Keratinocyte (primary cell): Measurements from ENCODE around the gene KLHL29. TPM values are rescaled to one million over a fixed set of nuclear protein-coding genes. Genes with fewer than 3 reads are reported as not detected.

ENCODE experiments used
- DNase-seq: peaks from one replicate; pipeline ENCODE4 v3.0.0-alpha.2; 2011; ENCODE audit warnings: low read depth, missing footprints, low spot score
- FAIRE-seq: peaks from 2 replicates; lab custom pipeline; 2011; peaks lifted over from hg19 to GRCh38; lab: Jason Lieb, UNC
- H2AFZ ChIP-seq: 2 replicates; pipeline ENCODE4 v1.6.0; 2012; ENCODE audit warnings: low read length, control low read depth, inconsistent platforms; ENCODE audit not compliant: control insufficient read depth
- H3K27ac ChIP-seq: 2 replicates; pipeline ENCODE4 v1.5.1; 2011; ENCODE audit warnings: low read length; ENCODE audit not compliant: control insufficient read depth, insufficient read depth
- H3K27me3 ChIP-seq: 3 replicates; pipeline ENCODE4 v1.6.0; 2011; ENCODE audit warnings: low read length; ENCODE audit not compliant: control insufficient read depth, insufficient read depth; ENCODE audit errors: extremely low read depth
- H3K36me3 ChIP-seq, 2 experiments: 2 replicates in 1 of 2; 3 replicates in 1 of 2; pipeline ENCODE4 v1.5.1; 2011; ENCODE audit warnings: low read length in 2 of 2, mild to moderate bottlenecking in 1 of 2; ENCODE audit not compliant: control insufficient read depth in 2 of 2, insufficient read depth in 2 of 2; ENCODE audit errors: extremely low read depth in 1 of 2
- H3K4me1 ChIP-seq: 3 replicates; pipeline ENCODE4 v1.5.1; 2011; ENCODE audit warnings: low read length; ENCODE audit not compliant: control insufficient read depth, insufficient read depth; ENCODE audit errors: extremely low read depth
- H3K4me2 ChIP-seq: 3 replicates; pipeline ENCODE4 v1.6.0; 2011; ENCODE audit warnings: low read depth, low read length; ENCODE audit not compliant: control insufficient read depth, insufficient read depth; ENCODE audit errors: extremely low read depth
- H3K4me3 ChIP-seq, 3 experiments: fragments of 200-600 bp in 1 of 3; sonication (generic) in 1 of 3; 2 replicates in 2 of 3; 3 replicates in 1 of 3; pipeline ENCODE4 v1.5.1; 2011 to 2016; ENCODE audit warnings: low read length in 3 of 3, mild to moderate bottlenecking in 3 of 3, control low read depth in 2 of 3, inconsistent platforms in 1 of 3, low read depth in 1 of 3, mixed read lengths in 1 of 3, mixed run types in 1 of 3, moderate library complexity in 1 of 3; ENCODE audit not compliant: control insufficient read depth in 2 of 3, insufficient read depth in 2 of 3; ENCODE audit errors: extremely low read depth in 1 of 3
- H3K79me2 ChIP-seq: 2 replicates; pipeline ENCODE4 v1.6.0; 2012; ENCODE audit warnings: low read length; ENCODE audit not compliant: control insufficient read depth, insufficient read depth
- H3K9ac ChIP-seq: 3 replicates; pipeline ENCODE4 v1.6.0; 2011; ENCODE audit warnings: low read length; ENCODE audit not compliant: control insufficient read depth, insufficient read depth; ENCODE audit errors: extremely low read depth
- H3K9me1 ChIP-seq: 3 replicates; pipeline ENCODE4 v1.6.0; 2011; ENCODE audit warnings: low read length; ENCODE audit not compliant: control insufficient read depth, insufficient read depth; ENCODE audit errors: extremely low read depth
- H3K9me3 ChIP-seq: 2 replicates; pipeline ENCODE4 v1.5.1; 2012; ENCODE audit warnings: low read depth, low read length; ENCODE audit not compliant: control insufficient read depth
- H4K20me1 ChIP-seq: 3 replicates; pipeline ENCODE4 v1.6.0; 2011; ENCODE audit warnings: low read length; ENCODE audit not compliant: control insufficient read depth, insufficient read depth; ENCODE audit errors: extremely low read depth
- CTCF ChIP-seq, 3 experiments: IDR thresholded peaks in 1 of 3; conservative IDR thresholded peaks in 1 of 3; optimal IDR thresholded peaks in 1 of 3; 2 replicates in 2 of 3; 3 replicates in 1 of 3; pipeline versions ENCODE3 to v1.5.1; 2011; ENCODE audit warnings: low read length in 3 of 3, mild to moderate bottlenecking in 3 of 3, moderate library complexity in 2 of 3, control low read depth in 1 of 3, inconsistent platforms in 1 of 3; ENCODE audit not compliant: insufficient read depth in 2 of 3; ENCODE audit errors: extremely low read depth in 1 of 3
- EZH2 ChIP-seq: IDR thresholded peaks from one replicate; pipeline ENCODE4 v1.6.1; 2012; ENCODE audit warnings: inconsistent platforms, mild to moderate bottlenecking, low read length, moderate library complexity
- dilution Hi-C: fragments of 300-500 bp; cut with MboI; formaldehyde crosslinking; loops from one replicate; pipeline ENCODE4 v1.7.0; 2020; ENCODE audit warnings: low sequenced_read_pairs; ENCODE audit not compliant: extremely low pct_ligation_motif_present
- polyA plus RNA-seq, 5 experiments: library from polyadenylated mRNA; depleted of rRNA in 3 of 5; stranded (reverse) in 3 of 5; stranded (forward) in 1 of 5; unstranded in 1 of 5; fragments of >200 nt; gene quantifications; 1 replicate in 1 of 5; 2 replicates in 3 of 5; 3 replicates in 1 of 5; pipeline versions ENCODE4 v1.2.1 to v1.2.3, GENCODE V29; 2011 to 2012; ENCODE audit warnings: missing spikeins in 2 of 5, low read depth in 1 of 5, low replicate concordance in 1 of 5

KLHL29 gene
- polyA plus RNA-seq, 1 donor (not counting 4 experiments of a cell fraction or from before 2014, with no cell fraction given) = 4.7 TPM

- Histone ChIP-seq H3K4me2 (no peak overlapping the region), H3K27ac (no peak overlapping the region), H3K9ac (no peak overlapping the region), H3K9me3 (no peaks in the 10 kb centered on the region), H3K4me3 (no peak overlapping the region), H4K20me1 (no peaks in the 10 kb centered on the region), H3K36me3 (peaks cover 0 to 2% of the 10 kb centered on the region in 2 experiments), H3K79me2 (peaks cover 5% of the 10 kb centered on the region), H3K4me1 (peaks cover 28% of the 10 kb centered on the region), H2AFZ (no peak overlapping the region), H3K27me3 (no peaks in the 10 kb centered on the region), H3K9me1 (no peaks in the 10 kb centered on the region)
- dilution Hi-C loops = no loop called here
- no peak for FAIRE-seq
- no peak for DNase-seq
- TF ChIP-seq CTCF (optimal IDR thresholded peaks at IDR 0.05 in 1 of 3, IDR thresholded peaks at IDR 0.05 in 1 of 3, conservative IDR thresholded peaks at IDR 0.05 in 1 of 3; ENCODE audit: extremely low read depth in 1 of 3, insufficient read depth in 2 of 3, low read length in 3 of 3) (peak; percentile 34 to 46 (median 37)), EZH2 (no peak)
Observed at GRCh38 chr2:23414871-23415270, 29.9 kb downstream of the KLHL29 start.

- no peak overlapping the region for H3K9ac ChIP-seq
- no peaks in the 10 kb centered on the region for H3K9me3 ChIP-seq
- peaks cover under 1% of the 10 kb centered on the region for H4K20me1 ChIP-seq
- H2AFZ ChIP-seq = no peak overlapping the region
- TF ChIP-seq CTCF (optimal IDR thresholded peaks at IDR 0.05 in 1 of 3, IDR thresholded peaks at IDR 0.05 in 1 of 3, conservative IDR thresholded peaks at IDR 0.05 in 1 of 3; ENCODE audit: extremely low read depth in 1 of 3, insufficient read depth in 2 of 3, low read length in 3 of 3) (no peak), EZH2 (no peak)
- H3K4me1 ChIP-seq = peaks cover 11% of the 10 kb centered on the region
- no peak for FAIRE-seq
- H3K4me2 ChIP-seq = no peak overlapping the region
- no peaks in the 10 kb centered on the region for H3K27me3 ChIP-seq
- DNase-seq = no peak
- no peak overlapping the region for H3K4me3 ChIP-seq
- dilution Hi-C loops = no loop called here
- no peak overlapping the region for H3K27ac ChIP-seq
- no peaks in the 10 kb centered on the region for H3K9me1 ChIP-seq
- peaks cover 0 to 2% of the 10 kb centered on the region in 2 experiments for H3K36me3 ChIP-seq
- peaks cover 12% of the 10 kb centered on the region for H3K79me2 ChIP-seq
Observed at GRCh38 chr2:23417310-23417709, 32.3 kb downstream of the KLHL29 start.
